Stimulated activated CD4-positive, alpha-beta T cell treated with anti-CD3 and anti-CD28 coated beads, Interleukin-1b, Interleukin-23, amount 100 ng/mL, for 4 hours (primary cell): ENCODE measurements around the gene ARHGEF12.
A peak's percentile ranks its signal among the peaks of the same experiment; 100 is the strongest.

Source experiments
- DNase-seq, 2 donors: peaks; one replicate each; pipeline ENCODE4 v3.0.0-alpha.2; 2020; ENCODE audit warnings: low read depth in 2 of 2

The ARHGEF12 gene

DNA sequence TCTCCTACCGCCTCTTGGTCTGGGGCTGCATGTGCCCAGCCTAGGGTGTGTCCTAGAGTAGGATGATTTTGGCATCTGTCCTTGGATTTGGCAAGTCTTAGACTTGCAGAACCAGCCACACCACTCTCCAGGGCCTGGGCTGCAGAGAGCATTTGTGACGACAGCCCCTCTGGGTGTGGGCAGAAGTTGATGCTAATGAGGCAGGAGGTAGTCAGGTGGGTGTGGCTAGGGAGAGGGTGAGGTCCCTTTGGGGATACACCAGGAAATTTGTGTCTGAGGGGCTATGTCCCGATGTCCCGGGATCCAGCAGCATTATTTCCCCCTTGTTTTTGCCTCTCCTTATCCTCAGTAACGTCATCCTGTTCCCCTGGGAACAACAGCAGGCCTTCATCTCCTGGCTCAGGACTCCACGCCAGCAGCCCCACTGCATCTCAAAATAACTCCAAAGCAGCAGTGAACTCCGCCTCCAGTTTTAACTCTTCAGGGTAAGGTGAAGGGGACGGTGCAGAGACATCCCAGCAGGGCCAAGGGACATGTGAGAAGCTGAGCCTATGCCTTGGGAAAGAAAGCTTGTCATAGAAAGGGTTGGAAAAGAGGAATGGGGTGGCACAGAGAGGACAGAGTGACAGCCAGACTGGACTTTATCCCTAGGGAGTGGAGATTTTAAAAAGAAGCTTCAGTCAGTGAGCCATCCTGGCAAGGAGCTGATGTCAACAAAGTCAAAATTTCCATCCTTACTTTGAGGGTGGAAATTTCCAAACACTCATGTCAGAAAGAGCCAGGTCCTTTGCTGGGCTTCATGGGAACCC is 19.1 kb upstream of the ARHGEF12 start:
- no peak for DNase-seq

DNA sequence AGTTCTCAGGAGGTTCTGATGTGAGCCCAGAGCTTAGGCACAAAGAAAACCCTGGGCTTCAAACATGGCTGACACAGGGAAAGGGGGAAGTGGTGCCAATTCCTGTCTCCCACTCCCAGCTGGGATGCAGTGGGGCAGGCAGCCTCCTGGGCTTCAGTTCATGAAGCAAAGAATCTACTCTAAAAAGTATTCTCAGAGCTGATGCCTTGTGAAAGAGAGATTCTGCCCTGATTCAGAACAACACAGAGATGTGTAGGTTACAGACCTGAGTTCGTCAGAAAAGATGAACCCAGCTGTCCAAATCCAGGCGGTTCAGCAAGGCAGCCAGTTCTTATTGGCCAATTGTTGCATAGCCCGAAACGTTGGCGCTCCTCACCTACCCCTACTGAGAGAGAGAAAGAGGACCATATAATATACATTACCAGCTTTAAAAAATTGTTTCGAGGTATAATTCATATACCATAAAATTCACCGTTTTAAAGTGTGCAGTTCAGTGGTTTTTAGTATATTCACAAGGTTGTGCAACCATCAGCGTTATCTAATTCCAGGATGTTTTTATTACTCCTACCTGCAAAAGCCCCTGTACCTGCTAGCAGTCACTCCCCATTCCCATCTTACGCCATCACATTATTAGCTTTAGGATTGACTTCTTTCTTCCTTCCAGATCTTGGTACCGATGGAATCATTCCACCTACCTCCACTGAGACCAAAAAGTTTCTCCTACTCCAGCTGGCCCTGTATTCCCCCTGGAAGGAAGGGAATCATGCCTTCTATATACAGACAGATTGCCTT is 18.3 kb upstream of the ARHGEF12 start:
- DNase-seq: no peak

DNA sequence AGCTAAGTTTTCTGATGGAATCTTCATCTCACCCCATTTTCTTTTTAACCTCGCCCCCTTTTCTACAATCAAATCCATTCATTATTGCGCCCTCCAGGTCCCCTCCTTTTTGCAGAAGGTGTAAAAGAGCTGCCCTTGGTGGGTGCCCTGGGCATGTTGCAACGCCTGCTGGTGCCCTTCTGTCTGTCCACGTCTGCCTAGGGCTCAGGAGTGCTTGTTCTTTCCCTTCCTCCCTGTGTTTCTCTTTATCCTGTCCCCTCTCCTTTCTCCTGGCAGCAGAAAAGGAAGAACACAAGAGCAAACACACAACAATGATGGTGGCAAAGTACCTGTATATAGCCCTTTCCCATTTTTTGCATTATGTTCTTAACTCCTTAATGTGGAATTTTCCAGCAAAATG is 17.3 kb upstream of the ARHGEF12 start:
- DNase-seq: no peak

DNA sequence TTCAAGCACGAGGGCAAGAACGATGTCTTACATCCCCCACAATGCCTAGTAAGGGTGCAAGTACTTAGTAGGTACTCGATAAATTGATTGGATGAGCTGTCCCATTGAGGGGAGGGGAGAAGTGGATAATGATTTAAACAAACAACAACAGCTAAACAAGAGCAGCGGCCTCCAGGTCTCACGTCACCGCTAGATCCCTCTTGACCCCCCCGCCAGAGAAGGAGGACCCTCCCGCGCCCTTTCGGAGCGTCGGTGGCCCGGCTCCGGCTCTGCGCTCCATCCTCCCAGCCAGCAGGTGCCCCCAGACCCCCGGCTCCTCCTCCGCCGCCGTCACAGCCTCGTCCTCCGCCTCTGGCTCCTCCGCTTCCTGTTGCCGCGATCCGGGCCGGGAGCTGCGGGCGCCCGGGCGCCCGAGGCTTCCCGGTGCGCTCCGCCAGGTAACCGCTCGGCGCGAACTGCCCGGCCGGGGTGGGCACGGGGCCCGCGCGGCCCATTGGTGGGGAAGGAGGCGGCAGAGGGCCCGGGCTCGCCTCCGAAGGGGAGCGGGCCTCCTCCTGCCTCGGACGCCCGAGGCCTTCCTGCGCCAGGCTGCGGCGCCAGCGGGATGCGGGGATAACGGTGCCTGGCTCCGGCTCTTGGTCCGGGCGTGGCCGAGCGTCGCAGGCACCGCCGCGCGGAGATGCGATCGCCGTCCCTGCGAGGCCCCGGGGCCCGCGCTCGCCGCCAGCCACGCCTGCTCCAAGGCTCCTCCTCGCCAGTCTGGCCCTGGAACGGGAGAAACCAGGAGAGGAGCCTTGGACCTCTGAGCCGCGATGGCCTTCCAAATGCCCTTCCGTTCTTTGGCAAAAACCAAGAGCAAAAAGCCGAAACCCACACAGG is 11.0 kb upstream of the ARHGEF12 start, which contains the start of gene TLCD5:
TSS of gene TLCD5 (plus strand) at position 368 of the 879 bp plus-strand sequence. CDS start 2,143 bp downstream, outside the sequence.
- peak in 1 of 2 donors; percentile 32 for DNase-seq

DNA sequence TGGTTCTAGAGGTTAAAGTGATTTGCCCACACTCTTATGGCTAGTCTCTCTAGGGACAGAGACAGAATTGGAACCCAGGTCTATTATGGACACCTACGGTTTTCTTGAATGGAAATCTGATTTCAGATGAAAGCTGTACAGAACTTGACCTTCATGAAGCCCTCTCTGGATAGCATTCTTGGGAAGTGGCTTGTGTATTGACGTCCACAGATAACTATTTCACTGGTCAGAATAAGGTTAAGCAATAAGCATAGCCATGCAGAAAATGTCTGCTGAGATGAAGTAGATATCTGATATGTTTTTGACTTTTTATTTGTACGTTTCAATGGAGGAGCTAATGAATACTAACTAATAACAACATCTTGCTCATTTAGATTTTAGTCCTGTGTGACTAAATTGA is 10.0 kb upstream of the ARHGEF12 start:
- DNase-seq: no peak

DNA sequence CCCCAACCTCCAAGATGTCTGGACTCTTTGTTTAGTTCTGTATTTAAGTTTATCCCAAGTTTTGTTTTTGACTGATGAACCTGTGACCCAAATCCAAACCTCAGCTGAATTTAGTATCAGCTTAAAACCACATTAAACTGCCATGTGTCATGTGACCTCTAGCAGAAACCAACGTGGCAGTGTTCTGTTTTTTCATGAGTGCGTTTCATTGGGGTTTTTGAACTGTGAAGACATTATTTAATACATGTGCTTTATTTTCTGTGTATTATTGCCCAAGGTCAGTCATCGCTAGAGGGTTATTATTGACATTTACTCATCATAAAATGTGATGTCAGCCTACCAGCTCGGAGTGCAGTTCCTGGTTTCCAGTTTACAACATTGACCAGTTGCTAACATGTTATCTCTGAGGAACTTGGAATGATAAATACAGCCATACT is 9.3 kb upstream of the ARHGEF12 start:
- no peak for DNase-seq

DNA sequence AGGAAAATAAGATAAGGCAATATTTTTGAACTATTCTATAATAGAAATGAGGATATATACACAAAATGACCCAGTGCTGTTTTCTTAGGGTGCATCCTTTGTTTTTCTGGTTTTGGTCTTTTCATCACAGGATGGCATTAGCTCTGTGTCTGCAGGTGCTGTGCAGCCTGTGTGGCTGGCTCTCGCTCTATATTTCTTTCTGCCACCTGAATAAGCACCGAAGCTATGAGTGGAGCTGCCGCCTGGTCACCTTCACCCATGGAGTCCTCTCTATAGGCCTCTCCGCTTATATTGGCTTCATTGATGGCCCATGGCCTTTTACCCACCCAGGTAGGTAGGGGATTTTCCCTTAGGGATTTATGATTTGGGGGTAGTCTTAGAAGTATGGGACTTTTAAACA is 8.9 kb upstream of the ARHGEF12 start:
- no peak for DNase-seq

DNA sequence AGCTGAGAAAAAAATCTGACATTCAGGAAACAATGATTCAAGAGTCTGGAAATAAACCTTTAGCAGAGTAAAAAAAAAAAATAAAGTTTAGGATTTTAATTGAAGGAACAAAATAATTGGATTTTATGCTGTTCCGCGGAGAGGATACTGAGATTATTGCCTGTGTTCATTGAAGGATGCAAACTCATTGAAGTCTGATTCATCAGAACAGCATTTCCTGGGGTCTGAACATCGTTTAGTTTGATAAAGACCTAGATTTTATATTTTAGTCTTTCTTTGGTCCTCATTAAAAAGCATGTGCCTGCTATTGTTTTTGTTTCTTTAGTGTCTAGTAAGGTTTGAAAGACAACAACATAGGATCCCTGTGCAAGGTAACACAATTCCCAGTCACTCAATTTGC is 6.7 kb upstream of the ARHGEF12 start:
- DNase-seq: no peak

DNA sequence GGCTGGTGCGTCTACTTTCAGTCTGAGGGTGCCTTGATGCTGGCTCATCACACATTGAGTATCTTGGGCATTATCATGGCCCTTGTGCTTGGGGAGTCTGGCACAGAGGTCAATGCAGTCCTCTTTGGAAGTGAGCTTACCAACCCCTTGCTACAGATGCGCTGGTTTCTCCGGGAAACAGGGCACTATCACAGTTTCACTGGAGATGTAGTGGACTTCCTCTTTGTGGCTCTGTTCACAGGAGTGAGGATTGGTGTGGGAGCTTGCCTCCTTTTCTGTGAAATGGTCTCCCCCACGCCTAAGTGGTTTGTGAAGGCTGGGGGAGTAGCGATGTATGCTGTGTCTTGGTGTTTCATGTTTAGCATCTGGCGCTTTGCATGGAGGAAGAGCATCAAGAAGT is 6.2 kb upstream of the ARHGEF12 start:
- DNase-seq: no peak

DNA sequence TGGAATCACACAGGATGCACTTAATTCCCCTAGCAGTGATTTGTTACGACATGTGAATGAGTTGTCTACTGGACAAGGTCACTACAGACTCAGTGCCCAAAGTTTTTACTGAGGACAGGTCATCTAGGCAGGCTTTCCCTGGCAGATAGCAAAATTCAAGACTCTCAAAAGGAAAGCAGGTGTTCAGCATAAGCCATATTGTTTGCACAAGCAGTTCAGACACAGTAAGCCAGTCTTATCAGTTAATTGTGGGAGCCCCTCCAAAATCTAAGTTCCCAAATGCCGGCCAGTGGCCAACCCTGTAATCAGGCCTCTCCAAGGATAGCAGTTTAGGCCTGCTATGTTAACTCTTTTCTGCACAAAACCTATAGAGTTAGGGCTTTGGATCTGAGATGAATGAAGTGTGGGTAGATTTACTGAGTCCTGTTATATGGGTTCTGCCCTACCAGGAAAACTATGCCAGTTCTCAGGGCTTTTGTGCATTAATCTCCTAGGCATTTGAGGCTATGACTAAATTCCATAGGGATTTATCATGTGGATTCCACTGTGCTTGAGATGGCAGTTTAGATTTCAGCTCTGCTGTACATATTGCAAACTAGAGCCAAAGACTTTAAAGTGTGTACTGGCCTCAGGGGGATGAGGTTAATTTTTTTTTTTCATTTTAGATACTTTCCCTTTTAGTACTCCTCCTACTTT is 4.8 kb upstream of the ARHGEF12 start:
- no peak for DNase-seq

DNA sequence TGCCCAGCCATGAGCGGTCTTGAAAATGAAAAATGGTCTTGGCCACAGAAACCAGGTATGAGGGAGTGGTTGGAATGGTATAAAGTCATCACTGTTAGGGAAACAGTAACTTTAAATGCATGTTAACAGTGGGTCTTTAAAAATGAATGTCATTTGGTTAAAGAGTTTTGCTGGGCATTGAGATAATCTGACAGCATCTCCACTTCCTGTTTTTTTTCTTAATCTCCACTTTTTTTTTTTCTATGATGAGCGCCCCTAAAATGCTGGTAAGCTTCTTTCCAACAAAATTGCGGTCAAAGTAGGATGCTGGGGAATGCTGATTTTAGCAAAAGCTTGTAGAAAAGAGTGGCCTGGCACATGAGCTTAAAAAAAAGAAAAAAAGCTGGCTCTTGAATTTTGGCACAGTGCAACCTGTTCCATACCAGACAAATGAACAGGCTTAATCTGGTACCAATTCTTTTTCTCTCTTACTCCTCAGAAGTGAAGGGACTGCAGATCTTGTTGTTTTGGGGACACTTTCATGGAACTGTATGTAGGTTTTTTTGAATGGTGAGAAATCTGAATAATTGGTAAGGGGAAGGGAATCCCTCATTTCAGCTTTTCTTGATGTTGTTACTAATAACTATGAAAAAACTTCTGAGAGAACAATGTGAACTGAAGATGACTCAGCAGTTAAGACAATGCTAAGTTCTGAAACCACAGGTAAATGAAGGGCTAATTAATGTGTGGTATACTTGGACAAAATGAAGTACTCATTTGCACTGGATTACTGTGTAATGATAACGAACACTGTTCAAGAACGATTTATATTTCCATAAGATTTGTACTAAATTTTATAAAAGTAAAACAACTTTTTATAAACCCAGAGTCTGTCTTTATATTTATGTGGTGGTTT is 3.1 kb upstream of the ARHGEF12 start:
- no peak for DNase-seq

DNA sequence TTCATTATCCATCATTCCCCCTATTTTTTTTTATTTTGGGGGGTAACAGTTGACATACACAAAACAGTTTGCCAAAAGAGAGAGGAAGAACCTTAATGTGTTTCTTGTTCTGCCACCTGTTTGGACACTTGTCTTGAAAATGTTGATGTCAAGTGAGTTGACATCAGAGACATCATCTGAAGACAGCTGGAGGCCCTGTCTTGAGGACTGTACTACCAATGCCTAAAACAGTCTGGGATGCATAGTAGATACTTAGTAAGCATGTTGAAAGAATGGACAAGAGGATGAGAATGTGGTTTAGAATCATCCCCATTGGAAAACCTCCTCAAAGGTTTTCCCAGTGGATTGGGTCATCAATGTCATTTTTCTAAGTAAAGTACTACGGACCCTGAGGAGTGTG is 2.4 kb upstream of the ARHGEF12 start:
- DNase-seq: no peak

DNA sequence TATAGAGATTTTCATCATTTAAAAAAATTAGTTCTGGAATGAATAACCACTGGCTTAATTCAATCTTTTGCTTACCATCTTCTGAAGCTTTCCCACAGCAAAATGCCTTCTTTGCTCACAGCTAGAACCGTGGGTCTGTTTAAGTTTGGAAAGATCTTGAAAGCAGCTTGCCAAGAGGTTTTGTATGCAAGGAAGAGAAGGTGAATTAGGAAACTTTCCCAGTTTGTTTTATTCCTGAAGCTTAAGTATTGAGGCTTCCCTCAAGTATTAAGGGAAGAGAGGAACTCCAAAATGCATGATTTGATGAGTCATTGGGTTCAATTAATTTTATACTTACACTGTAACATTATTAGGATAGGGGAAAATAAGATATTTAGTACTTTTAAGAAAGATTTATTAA is 1.9 kb upstream of the ARHGEF12 start:
- no peak for DNase-seq

DNA sequence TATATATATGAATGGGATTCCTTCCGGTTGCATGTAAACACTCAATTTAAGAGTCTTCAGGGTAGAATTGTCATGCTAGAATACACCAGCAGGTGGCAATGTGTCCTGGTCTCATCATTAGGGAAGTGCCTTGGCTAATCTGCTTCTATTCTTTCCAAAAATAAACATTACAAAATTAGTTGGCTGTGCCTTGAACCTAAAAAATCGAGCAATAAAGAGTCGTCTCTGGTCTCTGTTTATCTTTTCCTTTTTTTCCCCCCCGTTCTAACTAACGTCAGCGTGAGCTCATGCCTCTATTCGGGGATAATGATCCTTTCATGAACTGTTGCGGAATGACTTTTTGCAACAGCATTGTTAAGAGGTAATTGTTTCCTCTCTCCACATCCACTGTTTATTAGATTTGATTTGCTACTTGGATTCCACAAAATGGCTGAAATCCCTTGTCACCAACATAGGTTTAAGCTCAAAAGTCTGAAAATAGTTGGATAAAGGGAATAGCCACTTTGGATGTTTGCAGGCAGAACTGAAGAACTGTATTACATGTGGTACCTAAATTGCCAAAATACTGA is 1.2 kb upstream of the ARHGEF12 start:
- DNase-seq: peak in 1 of 2 donors; percentile 61

DNA sequence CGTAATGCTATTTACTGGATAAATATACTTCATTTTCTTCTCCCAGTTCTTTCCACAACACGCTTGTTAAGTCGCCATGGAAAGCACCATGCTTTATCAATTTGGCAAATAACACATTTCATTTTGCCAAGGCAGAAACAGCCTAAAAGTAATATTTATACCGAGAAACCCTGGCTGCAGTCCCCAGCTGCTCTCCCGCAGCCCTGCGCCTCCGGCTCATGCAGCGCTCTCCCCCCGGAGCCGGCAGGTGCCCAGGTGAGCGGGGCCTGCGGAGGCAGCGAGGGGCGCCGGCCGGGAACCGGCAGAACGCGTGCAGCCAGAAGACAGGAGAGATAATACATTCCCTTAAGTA is 681 bp upstream of the ARHGEF12 start:
- no peak for DNase-seq

DNA sequence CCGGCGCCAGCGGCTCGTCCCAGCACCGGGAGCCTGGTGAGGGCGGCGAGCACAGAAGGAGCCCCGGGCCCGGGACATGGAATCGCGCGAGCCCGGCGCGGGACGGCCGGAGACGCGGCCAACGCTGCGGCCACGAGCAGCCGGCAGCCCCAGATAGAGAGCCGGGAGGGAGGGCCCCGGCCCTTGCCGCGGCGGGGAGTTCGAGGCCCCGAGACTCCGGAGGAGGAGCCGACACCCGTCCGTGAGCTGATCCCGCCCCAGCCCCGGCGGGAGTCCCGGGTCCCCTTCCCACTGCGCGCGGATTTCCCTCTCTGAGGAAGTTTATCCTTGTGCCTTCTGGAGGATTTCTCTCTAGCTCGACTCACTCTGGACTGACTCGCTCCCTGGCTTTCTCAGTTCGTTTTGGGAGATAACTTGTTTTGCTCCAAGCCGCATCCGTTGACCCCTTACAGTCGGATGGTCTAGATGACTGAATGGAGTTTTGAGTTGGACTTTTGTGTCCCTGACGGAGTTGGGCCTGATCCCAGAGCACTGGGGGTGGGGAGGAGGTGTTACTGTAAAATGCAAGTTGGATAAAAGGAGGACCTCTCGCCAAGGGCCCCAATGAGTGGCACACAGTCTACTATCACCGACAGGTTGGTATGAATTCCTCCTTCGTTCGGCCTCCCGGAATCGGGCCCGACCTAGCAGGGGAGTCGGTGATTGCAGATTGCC is 585 bp downstream of the ARHGEF12 start:
- peak in 1 of 2 donors; percentile 39 for DNase-seq

DNA sequence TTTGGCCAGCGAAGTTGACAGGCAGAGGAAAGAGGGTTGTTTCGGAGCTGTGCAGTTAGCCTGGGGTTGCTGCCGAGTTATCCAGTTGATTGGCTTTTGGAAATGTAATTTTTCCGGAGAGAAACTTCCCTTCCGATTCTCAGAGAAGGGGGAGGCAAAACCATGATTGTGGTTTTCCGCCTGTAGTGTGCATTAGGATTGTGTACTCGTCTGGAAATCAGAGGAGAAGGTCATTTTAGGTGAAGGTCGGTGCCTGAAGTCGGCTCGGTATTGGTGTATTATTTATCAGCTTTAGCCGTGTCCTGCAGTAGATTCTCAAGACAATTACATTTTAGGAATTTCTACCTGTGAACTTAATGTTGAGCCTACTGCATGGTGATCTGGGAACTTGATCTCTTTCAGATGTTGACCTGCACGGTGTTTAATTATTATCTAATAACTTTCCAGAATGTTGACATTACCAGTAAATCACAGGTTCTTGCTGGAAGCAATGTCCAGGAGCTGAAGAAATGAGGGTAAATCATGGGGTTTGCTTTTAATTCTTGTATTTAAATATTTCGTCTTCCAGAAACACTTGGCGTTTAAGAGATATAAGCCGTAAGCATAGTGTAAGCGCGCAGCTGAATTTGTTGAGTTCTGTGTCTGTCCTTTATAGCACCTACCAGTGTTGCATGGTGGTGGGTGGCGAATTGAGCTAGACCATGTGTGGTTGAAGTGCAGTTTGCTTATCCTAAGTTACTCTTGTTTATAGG is 1.3 kb downstream of the ARHGEF12 start:
- no peak for DNase-seq

DNA sequence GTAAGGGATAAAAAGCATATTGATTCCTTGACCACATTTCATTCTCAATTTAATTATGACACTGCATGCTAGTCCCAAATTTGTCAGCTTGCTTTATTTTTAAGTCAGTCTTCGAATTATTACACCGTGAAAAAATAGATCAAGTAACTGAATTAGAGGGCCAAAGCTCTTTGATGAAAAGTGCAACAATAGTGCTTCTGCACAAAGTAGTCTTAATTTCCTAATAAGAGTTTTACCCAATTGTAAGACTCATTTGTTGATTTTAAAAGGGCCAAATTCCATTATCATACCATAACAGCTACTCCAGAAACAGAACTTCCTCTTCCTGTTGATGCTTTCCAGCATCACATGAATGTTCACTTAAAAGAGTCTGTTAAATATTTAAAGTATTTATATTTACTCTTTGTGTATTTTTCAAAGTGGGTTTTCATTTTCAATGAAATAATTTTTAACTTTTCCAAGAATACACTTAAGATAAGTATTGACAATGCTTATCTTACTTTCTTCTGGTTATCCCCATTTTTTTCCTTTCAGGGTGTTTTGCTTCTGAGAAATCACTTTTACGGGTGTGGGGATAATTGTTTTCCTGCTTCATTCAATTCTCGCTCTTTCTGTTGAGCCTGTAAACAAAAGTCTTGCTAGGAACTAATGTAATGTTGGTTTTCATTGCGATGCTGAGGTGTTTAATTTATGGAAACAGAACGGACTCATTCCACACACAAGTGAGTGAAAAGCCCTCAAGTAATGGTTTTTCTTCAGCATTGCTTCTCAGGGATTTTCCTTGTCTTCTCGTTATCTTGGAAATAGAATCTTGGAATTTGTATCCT is 2.1 kb downstream of the ARHGEF12 start:
- no peak for DNase-seq
